ENCODE measurements around the gene GDNF.
"Not testable (repeated sequence)": the region's sequence is repeated elsewhere in the genome, so short reads cannot be mapped to it uniquely, and the experiment has no call there.

The GDNF gene, protein sequence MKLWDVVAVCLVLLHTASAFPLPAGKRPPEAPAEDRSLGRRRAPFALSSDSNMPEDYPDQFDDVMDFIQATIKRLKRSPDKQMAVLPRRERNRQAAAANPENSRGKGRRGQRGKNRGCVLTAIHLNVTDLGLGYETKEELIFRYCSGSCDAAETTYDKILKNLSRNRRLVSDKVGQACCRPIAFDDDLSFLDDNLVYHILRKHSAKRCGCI

DNA sequence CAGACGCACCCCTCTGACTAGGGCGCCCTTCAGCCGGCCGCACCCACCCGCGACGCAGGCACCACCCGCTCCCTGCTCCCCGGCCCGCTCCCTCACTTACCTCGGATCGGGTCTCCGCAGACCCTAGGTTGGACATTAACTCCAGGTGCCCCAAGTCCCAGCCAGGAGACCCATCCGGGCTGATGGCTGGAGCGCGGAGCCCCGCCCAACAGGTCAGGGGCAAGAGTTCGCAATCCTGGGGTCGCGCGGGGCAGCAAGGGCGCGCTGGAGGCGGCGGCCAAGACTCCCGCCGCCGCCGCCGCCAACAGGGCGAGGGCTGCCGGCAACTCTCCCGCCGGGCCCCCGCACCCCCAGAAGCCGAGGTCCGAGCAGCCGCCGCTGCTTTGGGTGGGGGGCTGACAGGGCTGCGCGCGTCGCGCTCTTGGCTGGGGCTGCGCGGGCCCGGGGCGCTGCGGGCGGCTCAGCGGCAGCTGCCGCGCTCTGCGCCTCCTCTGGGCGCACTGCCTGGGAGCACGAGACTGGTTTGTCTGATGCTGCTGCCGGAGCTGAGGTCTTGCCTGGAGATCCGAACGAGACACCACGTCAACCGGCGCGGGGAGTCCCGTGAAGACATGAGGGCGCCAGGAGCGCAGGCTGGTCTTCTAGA is at the start of gene GDNF:
Gene GDNF (minus strand): TSS at position 635 of the 646 bp plus-strand sequence. CDS start 5,245 bp downstream, outside the sequence.
- peak; percentile 83 for DNase-seq (ENCODE audit: insufficient read length, low spot score)
- FAIRE-seq: peak; percentile 89

DNA sequence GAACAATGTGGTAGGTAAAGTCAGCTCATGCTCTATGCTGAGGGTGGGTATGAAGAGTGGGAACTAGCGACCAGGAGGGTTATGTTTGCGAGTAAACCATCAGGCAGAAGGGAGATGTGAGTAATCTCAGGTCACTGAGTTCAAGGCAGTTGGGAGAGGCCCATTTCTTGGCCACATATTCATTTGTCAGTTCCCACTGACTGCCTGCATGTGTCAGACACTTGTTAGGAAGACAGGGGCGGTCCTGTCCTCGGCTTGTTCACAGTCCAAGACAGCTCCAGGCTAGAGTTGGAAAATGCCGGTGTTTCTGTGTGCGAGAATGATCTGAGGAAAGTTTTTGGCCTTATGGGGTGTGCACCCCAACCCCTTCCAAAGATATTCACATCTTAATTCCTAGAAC is 48.6 kb upstream of the GDNF start:
- FAIRE-seq (peak; percentile 81), DNase-seq (ENCODE audit: insufficient read length, low spot score) (no peak)

DNA sequence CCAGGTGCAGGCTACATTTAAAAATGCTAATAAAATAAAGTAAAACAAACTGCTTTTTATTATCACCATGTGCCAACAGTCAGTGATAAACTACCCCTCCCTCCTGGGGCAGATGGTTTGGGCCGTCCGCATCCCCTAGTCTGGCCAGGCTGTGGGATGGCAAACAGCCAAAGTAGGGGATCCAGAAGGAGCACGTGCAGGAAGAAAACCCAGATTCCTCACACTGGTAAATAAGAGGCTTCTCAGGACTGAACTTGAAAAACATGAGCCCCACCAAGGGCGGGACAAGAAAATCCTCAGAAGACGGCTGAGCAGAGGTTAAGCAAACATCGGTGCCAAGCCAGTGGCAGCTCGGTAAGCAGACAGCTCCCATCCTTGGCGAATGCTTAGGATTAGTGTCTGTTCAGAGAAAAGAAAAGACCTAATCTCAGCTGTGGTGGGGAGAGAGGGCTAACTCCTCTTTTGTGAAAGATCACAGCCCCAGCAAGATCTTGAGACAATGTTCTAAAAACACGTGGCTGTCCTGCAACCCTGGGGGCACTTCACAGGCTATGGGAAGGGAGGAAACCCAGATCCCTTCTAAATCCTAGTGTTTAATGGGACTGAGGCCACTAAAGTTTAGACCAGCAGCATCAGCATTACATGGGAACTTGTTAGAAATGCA is 46.5 kb upstream of the GDNF start:
- FAIRE-seq (peak; percentile 13), DNase-seq (ENCODE audit: insufficient read length, low spot score) (no peak)

DNA sequence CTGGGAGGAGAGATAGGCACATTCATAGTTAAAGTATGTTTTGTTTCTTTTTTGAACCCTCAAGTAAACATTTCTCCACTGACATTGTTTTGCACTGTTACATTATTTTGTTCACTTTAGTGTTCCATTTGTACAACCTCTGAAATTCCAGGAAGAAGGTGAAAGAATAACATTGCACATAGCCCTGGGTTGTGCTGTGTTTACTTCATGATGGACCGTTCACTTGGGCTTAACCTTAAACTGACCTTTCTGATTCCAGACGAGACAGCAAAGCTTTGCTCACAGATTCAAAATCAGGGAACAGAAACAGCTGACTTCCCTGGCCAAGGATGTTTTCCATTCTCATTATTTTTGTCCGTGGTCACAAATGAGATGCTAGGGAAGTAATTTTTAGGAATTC is 42.8 kb upstream of the GDNF start:
- FAIRE-seq (peak; percentile 20), DNase-seq (ENCODE audit: insufficient read length, low spot score) (no peak)

DNA sequence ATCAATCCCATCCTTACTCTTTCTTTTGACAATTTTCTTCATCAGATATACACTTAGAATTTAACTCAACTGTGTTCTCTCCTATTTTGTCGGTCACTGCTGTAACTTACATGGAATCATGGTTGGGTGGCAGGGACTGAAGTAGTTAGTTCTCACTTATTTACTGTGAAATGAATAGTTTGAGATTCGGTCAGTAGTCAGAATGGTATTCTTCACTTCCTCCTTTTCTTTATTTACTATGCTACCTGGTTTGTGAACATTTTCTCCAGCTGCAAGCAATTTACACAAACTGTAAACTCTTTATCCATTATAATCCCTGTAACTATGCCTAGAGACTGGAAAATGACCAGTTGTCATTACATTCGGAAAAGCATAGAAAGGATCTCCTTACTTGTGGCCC is 41.5 kb upstream of the GDNF start:
- DNase-seq (ENCODE audit: insufficient read length, low spot score) (no peak), FAIRE-seq (no peak)

DNA sequence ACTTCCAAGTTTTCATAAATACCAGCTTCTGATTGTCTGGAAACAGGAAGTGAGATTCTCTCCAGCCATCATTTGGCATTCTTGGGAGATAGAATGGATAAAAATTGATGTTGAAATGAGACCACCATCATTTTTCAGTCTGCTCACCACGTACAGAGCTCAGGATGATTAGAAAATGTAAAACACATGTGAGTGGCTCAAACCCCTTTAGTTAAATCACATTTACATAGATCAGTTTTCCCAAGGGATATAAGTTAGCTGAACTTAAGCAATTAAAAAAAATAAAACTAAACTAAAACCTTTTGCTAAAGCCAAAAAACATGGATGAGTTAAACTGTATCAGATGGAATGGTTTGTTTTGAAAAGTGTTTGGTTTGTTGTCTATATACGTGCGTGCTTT is 37.1 kb upstream of the GDNF start:
- no peak for DNase-seq (ENCODE audit: insufficient read length, low spot score)
- no peak for FAIRE-seq

DNA sequence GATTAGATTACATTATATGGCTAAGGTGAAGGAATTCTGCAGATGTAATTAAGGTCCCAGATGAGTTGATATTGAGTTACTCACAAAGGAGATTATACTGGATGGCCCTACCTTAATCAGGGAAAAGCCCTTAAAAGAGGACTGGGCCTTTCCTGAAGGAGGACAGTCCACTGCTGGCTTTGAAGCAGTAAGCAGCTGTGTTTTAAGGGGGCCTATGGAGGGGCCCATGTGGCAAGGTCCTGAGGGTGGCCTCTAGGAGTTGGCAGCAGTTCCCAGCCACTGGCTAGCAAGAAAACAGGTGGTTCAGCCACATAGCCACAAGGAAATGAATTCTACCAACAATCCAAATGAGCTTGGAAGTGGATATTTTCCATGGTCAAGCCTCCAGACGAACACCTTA is 36.4 kb upstream of the GDNF start:
- no peak for DNase-seq (ENCODE audit: insufficient read length, low spot score)
- no peak for FAIRE-seq

DNA sequence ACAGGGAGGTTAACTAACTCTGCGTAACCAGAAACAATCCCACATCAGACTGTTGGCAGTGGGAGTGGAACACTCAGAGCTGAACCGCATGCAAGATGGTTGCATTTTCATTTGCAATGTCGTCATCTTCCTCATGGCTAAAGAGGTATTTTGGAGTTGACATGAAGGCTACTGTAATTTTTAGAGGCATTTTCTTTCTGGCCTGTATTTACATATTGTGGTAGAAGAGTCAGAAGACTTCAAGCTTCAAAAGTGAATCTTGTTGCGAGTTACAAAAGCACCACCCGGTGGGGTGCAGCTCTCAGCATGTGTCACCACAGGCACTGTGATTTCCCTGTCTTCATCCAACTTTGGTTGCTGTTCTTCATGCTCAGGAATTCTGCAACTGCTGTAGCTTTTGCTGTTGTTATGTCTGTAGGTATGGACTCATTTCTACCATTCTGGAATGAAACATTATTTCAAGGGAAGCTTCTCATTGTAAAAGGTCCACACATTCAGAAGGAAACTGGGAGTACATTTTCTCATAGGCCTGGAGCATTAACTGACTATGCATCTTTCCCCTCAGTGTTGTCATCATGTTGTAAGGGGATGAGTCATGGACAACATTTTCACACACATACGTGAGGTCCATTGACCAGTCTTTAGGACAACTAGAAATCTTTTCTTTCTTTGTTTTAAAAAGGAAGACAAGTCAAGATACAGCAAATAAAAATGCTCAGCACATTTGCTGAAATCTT is 35.4 kb upstream of the GDNF start:
- peak; percentile 9 for FAIRE-seq
- no peak for DNase-seq (ENCODE audit: insufficient read length, low spot score)

DNA sequence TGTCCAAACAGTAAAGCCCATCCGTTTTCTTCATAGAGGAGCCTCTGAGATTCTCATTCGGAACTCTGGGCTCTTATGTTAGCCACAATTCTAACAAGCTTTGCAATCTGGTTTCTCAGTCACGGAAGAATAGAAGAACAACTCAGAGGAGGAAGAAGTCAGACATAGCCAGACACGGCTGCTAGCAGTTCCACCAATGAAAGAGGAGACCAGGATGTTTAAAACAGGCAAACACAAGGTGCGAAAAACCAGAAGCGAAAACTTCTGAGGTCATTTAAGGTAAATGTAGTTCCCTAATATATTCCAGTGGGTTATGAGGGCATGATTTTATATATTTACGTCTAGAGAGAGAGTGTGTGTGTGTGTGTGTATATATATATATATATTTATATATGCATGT is 34.1 kb upstream of the GDNF start:
- FAIRE-seq (no peak), DNase-seq (ENCODE audit: insufficient read length, low spot score) (no peak)

DNA sequence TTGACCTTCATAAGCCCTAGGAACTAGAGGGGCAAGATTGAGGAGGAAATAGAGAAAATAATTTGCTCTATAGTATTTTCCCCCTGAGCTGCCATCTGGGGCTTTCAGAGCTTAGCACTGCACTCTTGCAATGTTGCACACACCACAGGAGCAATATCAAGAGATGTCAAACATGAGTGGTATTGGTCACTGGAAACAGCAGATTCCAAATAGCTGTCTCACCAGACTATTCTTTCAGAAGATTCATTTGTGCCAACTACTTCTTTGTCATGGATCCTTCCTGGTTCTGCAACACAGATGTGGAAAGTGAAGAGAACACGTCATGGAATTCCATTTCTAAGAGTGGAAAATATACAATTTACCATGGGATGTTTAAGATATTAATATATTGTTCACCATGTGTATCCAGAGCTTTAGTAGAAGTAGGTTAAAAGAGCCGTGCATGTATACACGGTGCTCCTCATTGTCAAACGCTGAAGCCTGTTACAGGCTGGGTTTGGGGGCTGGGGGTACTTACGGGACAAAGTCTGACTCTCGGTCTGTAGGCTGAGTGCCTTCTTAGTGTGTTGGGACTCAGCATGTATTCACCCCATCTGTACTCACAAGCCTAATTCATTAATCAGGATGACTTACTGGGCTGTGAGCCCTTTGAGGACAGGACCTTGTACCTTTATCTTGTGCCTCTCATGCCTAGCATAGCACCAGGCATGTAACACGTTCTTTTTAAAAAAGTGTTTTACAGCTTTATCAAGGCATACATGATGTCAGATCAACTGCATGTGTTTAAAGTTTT is 31.4 kb upstream of the GDNF start:
- FAIRE-seq: peak; percentile 46
- no peak for DNase-seq (ENCODE audit: insufficient read length, low spot score)

DNA sequence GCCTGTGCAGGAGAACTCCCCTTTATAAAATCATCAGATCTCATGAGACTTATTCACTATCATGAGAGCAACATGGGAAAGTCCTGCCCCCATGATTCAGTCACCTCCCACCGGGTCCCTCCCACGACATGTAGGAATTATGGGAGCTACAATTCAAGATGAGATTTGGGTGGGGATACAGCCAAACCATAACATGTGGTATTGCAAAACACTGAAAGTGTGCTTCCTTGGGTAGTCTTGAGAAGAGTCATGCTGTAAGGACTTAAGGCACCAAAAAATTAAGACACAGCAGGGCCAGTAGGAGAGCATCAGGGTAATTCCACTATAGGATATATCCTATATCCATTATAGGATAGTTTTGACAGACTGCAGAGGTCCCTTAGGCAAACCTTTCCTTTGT is 29.4 kb upstream of the GDNF start:
- no peak for FAIRE-seq
- no peak for DNase-seq (ENCODE audit: insufficient read length, low spot score)

DNA sequence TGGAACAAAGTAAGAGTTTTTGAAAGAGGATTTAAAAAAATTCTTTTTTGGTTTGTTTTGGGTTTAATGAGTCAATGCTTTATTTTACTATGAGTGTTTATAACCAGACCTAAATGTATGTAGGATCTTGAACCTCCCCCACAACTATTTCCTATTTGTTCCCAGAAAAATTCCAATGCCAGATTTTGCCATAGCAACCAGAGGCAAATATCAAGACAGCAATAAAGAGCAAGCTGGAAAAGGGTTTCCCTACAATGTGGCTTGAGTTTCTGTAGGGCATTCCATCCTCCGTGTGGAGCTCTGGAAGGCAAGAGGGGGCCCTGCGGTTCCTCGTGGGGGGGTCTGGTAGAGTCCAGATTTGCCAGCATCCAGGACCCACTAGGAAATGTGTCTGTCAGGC is 27.8 kb upstream of the GDNF start:
- DNase-seq (ENCODE audit: insufficient read length, low spot score): no peak
- FAIRE-seq: no peak

DNA sequence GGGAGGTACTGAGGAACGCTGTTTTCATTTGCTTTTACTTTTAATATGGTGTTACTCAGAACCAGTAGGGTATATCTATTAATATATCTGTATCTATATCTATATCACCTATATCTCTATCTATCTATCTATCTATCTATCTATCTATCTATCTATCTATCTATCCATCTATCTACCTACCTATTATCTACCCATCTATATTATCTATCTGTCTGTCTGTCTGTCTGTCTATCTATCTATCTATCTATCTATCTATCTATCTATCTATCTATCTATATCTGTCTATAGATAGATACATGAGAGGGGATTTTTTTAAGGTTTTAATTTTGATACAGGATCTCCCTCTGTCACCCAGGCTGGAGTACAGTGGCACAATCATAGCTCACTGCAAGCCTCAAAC is 23.1 kb upstream of the GDNF start:
- not testable (repeated sequence) for FAIRE-seq

DNA sequence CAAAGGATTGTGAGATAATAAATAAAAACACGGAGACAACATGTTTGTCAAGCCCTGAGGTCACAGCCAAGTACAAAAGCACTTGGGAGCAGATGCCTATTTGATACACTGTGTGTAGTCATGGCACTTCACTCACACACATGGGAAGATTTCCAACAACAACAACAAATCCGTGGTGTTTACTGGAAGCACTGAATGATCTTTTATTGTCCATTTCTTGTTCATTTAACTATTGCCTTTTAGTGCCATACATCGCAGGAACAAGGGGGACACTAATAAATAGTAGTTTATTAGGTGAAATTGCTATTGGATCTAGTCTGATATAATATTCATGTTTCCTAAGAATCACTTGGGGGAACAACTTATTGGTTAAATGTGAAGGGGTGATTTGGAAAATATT is 20.4 kb upstream of the GDNF start:
- FAIRE-seq: no peak

More for the DNA sequence above, 23.1 kb upstream of the GDNF start:
- not testable (repeated sequence) for DNase-seq (ENCODE audit: insufficient read length, low spot score)

DNA sequence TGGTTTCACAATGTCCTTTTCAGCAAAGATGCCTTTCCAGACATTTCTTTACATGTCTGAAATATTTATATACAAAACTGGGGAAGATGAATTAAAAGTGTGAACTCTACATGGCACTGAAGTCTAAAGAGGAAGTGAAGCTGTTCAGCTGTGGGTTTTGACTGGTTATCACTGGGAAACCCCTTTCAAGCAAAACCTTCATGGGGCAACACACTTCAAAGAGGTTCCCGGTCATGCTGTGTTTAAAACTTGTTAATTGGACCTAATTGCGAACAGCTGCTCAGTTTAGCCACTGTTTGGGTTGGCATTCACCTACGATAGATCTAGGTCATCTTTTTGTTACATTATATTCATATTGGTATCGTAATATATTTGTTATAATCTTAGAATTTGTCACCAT is 20.0 kb upstream of the GDNF start:
- no peak for FAIRE-seq
- no peak for DNase-seq (ENCODE audit: insufficient read length, low spot score)

More for the DNA sequence above, 20.4 kb upstream of the GDNF start:
- no peak for DNase-seq (ENCODE audit: insufficient read length, low spot score)

DNA sequence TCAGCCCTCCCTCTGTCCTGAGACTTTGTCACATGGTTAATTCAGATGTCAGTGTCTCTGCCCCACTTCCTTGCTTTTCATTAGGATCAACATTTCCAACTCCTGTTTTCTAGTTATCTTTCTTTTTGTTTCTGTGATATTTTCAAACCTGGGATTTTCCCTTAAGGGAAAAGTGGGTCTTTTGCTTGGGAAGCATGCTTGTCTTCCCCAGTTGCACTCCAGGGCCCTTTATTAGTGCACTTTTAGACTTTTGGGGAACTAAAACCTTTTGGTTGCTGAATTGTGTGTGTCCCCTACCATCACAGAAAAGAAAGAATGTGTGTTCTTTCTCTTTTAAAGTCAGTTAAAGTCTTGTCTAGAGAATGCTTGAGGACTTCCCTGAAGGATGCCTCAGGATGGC is 18.4 kb upstream of the GDNF start:
- DNase-seq (ENCODE audit: insufficient read length, low spot score) (no peak), FAIRE-seq (no peak)

DNA sequence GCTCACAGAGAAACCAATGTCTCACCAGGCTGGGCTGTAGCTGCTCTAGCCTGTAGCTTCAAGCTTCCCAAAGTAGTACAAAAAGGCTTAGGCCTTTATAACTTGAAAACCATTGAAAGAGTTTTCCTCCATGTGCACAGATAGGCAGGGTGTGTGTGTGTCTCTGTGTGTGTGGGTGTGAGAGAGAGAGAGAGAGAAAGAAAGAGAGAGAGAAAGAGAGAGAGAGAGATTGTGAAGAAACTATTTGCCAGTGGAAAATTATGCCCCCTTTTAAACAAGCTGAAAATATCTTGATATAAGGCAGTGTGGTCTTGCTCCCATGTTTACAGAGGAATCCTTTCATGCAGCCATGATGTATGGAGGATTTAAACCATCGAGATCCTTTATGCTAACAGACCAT is 17.9 kb upstream of the GDNF start:
- DNase-seq (ENCODE audit: insufficient read length, low spot score) (no peak), FAIRE-seq (no peak)

DNA sequence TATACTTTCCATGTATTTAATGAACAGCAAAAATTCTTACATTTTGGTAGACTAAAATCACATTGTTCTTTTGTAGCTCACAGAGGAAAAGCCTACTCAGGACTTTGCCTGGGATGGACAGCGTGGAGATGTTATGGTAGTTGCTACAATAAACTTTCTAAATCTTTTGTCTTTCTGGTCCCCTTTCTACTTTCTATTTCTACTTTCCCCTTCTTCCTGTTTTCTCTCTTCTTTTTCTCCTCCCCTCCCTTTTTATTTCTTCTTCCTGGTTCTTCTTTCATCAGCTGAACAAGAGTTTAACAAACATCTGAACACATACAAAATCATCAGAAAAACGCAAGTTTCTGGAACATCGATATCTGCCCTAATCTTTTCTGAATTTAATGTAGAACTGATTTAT is 15.6 kb upstream of the GDNF start:
- FAIRE-seq (no peak), DNase-seq (ENCODE audit: insufficient read length, low spot score) (no peak)

DNA sequence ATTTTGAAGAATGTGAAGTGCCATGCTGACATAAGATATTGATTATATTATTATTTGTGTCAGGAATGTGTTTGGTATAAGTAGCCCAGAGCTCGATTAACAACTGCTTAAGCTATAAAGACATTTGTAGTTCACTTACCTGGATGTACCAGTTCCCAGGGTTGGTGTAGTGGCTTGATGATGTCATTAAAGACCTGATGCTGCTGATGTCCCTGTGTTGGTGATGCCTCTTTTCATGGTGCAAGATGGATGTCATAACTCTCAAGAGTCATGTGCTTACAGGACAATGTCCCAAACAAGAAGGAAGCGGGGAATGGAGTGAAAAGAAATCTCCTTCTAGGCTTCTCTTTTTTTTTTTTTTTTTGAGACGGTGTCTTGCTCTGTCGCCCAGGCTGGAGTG is 11.5 kb upstream of the GDNF start:
- no peak for DNase-seq (ENCODE audit: insufficient read length, low spot score)
- FAIRE-seq: no peak

DNA sequence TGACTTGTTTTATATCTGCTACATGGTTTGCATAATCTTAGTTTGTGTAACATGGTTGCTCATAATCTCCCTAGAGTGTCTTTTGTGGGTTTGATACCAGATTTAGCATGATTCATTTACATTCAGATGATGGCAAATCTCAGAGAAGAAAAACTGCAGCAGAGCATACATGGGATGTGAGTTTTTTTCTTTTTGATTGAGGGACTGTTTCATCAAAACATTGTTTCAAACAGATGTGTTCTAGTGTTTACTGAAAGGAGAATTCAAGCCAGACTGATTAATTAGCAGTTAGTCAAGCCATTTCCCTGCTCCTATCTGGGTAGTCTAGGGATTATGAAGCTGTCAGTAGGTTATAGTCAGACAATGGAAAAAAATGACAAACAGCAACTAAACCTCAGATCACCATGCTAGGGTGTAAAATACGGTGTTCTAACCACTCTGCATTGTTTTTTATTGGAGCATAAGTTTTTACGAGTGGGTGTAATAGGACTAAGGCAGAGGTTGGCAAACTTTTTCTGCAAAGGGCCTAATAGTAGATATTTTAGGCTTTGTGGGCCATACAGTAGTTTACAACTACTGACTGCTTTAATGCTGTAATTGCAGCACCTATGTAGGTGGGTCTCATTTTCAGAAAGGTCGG is 10.5 kb upstream of the GDNF start:
- FAIRE-seq (peak; percentile 72), DNase-seq (ENCODE audit: insufficient read length, low spot score) (no peak)
